Measurements from ENCODE around the gene LRRC74A. TPM values are rescaled to one million over a fixed set of nuclear protein-coding genes. Genes with fewer than 3 reads are reported as not detected.

Gene LRRC74A
- total and polyA plus RNA-seq, 2 of the 4 experiments (the other 2 are of a cell fraction), result not detected

- WGBS, 2 experiments (ENCODE audit: extremely low coverage in 2 of 2, insufficient read length in 1 of 2), result 100% methylated on average over 1 of the region's 5 CpGs; no CpG with 5 or more reads in 1 of the 2 experiments
- Histone ChIP-seq H3K18ac (ENCODE audit: low read depth, low read length) (no peak overlapping the region), H3K56ac (ENCODE audit: extremely low read depth, insufficient read depth, low read length) (no peak overlapping the region), H2BK120ac (ENCODE audit: low read depth, low read length) (no peak overlapping the region), H4K5ac (ENCODE audit: low read depth, low read length) (no peak overlapping the region), H4K91ac (ENCODE audit: insufficient read depth, low read depth, low read length) (no peak overlapping the region), H3K4me1 (ENCODE audit: control insufficient read depth, insufficient read depth, low read length) (peaks cover 4% of the 10 kb centered on the region; the same call in 1 of the 2 replicates), H2BK15ac (ENCODE audit: low read depth, low read length) (no peak overlapping the region), H3K36me3 (ENCODE audit: control insufficient read depth, insufficient read depth, low read length) (peaks cover 8% of the 10 kb centered on the region; the same call in 1 of the 2 replicates), H2BK20ac (ENCODE audit: low read depth, low read length) (no peak overlapping the region), H4K8ac (ENCODE audit: low read depth in 2 of 2, low read length in 2 of 2) (no peak overlapping the region), H3K14ac (replicated peaks; ENCODE audit: low read depth, low read length) (no peak overlapping the region), H3K27me3 (ENCODE audit: control insufficient read depth, insufficient read depth, low read length) (no peaks in the 10 kb centered on the region), H3K4me3 (ENCODE audit: insufficient read depth, low read depth, low read length) (no peak overlapping the region), H3K4me2 (ENCODE audit: low read depth, low read length) (no peak overlapping the region), H2AFZ (replicated peaks; ENCODE audit: low read length, poor library complexity) (no peak overlapping the region), H3K9ac (ENCODE audit: low read depth, low read length) (no peak overlapping the region), H3K79me1 (ENCODE audit: low read depth in 1 of 2, low read length in 2 of 2) (no peaks in the 10 kb centered on the region), H3K4ac (ENCODE audit: low read depth, low read length) (no peak overlapping the region), H3K27ac (ENCODE audit: insufficient read depth, low read length) (no peak overlapping the region), H2BK5ac (ENCODE audit: low read depth, low read length, poor library complexity, severe bottlenecking) (no peak overlapping the region), H2AK5ac (ENCODE audit: low read depth, low read length) (no peak overlapping the region), H4K20me1 (ENCODE audit: insufficient read depth, low read length) (no peaks in the 10 kb centered on the region), H3K23ac (ENCODE audit: low read depth, low read length) (no peak overlapping the region), H3K9me3 (ENCODE audit: control insufficient read depth, insufficient read depth, low read length) (no peaks in the 10 kb centered on the region), H3K9me1 (ENCODE audit: insufficient read depth, low read length) (peaks cover 2% of the 10 kb centered on the region; the same call in 1 of the 2 replicates), H2AK9ac (replicated peaks; ENCODE audit: low read depth, low read length, poor library complexity) (no peak overlapping the region)
- ChIA-PET POLR2A (ENCODE audit: unreplicated experiment) (interaction anchor here (0.5 kb wide), 1 partner anchor 130 kb away, joined by 8 read pairs; no protein-coding TSS in a partner anchor), CTCF (interaction anchor here (1.2 kb wide), 1 partner anchor 15 kb away, joined by 3 read pairs; no protein-coding TSS in a partner anchor)
- BruUV-seq (replicated peaks), result no TSS peak
- intact Hi-C loops (cut with micrococcal nuclease), result no loop called here
- dilution Hi-C loops (cut with HindIII; ENCODE audit: low sequenced_read_pairs, unreplicated experiment), result no loop called here
- no peak for ATAC-seq (ENCODE audit: low read depth)
- no peak for TF ChIP-seq POLR2A (IDR thresholded peaks at IDR 0.05; ENCODE audit: low read depth, low read length)
- no peak for TF ChIP-seq CEBPB (IDR thresholded peaks at IDR 0.05; ENCODE audit: low read depth, low read length)
- no peak for TF ChIP-seq ELK1 (IDR thresholded peaks at IDR 0.05; ENCODE audit: borderline replicate concordance, low read depth, low read length)
- TF ChIP-seq SMC3 (IDR thresholded peaks at IDR 0.05; ENCODE audit: low read depth, low read length), result no peak
- no peak for TF ChIP-seq MXI1 (IDR thresholded peaks at IDR 0.05; ENCODE audit: borderline replicate concordance, low read depth, low read length)
- no peak for DNase-seq
- in situ Hi-C loops (cut with MboI; ENCODE audit: low sequenced_read_pairs), result loop anchor here (5.0 kb wide), 1 partner anchor 63 kb away; no protein-coding TSS in a partner anchor
Measured at GRCh38 chr14:76780360-76780759, 45.8 kb upstream of the LRRC74A start.

Data from IMR-90 (cell line).